ENCODE data around the gene ATP1B1.

The ATP1B1 gene

GRCh38 chr1:169130683-169131082 lies 24.2 kb downstream of the ATP1B1 start:
- Histone ChIP-seq H3K4me1 (ENCODE audit: control insufficient read depth in 1 of 2, insufficient read depth in 2 of 2, low read length in 2 of 2) (peaks cover 0 to 5% of the 10 kb centered on the region in 2 donors), H3K9me3 (ENCODE audit: control insufficient read depth in 1 of 2, low read length in 2 of 2) (no peaks in the 10 kb centered on the region), H3K36me3 (ENCODE audit: control insufficient read depth in 1 of 2, insufficient read depth in 2 of 2, low read length in 2 of 2) (peaks cover 45 to 46% of the 10 kb centered on the region in 2 donors), H3K27ac (ENCODE audit: low read length) (no peak overlapping the region), H3K4me3 (ENCODE audit: low read depth in 1 of 2, low read length in 2 of 2) (no peak overlapping the region), H3K27me3 (ENCODE audit: low read depth, low read length) (no peaks in the 10 kb centered on the region)

- Histone ChIP-seq H3K27me3 (ENCODE audit: low read depth, low read length) (no peaks in the 10 kb centered on the region), H3K4me1 (ENCODE audit: control insufficient read depth in 1 of 2, insufficient read depth in 2 of 2, low read length in 2 of 2) (peaks cover 0 to 5% of the 10 kb centered on the region in 2 donors), H3K36me3 (ENCODE audit: control insufficient read depth in 1 of 2, insufficient read depth in 2 of 2, low read length in 2 of 2) (peaks cover 29 to 32% of the 10 kb centered on the region in 2 donors), H3K27ac (ENCODE audit: low read length) (no peak overlapping the region), H3K4me3 (ENCODE audit: low read depth in 1 of 2, low read length in 2 of 2) (no peak overlapping the region), H3K9me3 (ENCODE audit: control insufficient read depth in 1 of 2, low read length in 2 of 2) (no peaks in the 10 kb centered on the region)
Measured at GRCh38 chr1:169132512-169133227, 26.2 kb downstream of the ATP1B1 start.

GRCh38 chr1:169133228-169133576 lies 26.7 kb downstream of the ATP1B1 start:
- H3K27ac ChIP-seq (ENCODE audit: low read length): no peak overlapping the region
- peaks cover 0 to 5% of the 10 kb centered on the region in 2 donors for H3K4me1 ChIP-seq (ENCODE audit: control insufficient read depth in 1 of 2, insufficient read depth in 2 of 2, low read length in 2 of 2)
- peaks cover 27 to 32% of the 10 kb centered on the region in 2 donors for H3K36me3 ChIP-seq (ENCODE audit: control insufficient read depth in 1 of 2, insufficient read depth in 2 of 2, low read length in 2 of 2)
- H3K27me3 ChIP-seq (ENCODE audit: low read depth, low read length): no peaks in the 10 kb centered on the region
- no peaks in the 10 kb centered on the region for H3K9me3 ChIP-seq (ENCODE audit: control insufficient read depth in 1 of 2, low read length in 2 of 2)
- H3K4me3 ChIP-seq (ENCODE audit: low read depth in 1 of 2, low read length in 2 of 2): no peak overlapping the region

GRCh38 chr1:169133801-169134502 lies 27.5 kb downstream of the ATP1B1 start:
- Histone ChIP-seq H3K4me1 (ENCODE audit: control insufficient read depth in 1 of 2, insufficient read depth in 2 of 2, low read length in 2 of 2) (peaks cover 0 to 5% of the 10 kb centered on the region in 2 donors), H3K27me3 (ENCODE audit: low read depth, low read length) (no peaks in the 10 kb centered on the region), H3K27ac (ENCODE audit: low read length) (peak overlapping the region; percentile 37), H3K36me3 (ENCODE audit: control insufficient read depth in 1 of 2, insufficient read depth in 2 of 2, low read length in 2 of 2) (peaks cover 20 to 24% of the 10 kb centered on the region in 2 donors), H3K9me3 (ENCODE audit: control insufficient read depth in 1 of 2, low read length in 2 of 2) (no peaks in the 10 kb centered on the region), H3K4me3 (ENCODE audit: low read depth in 1 of 2, low read length in 2 of 2) (no peak overlapping the region)

- H3K27me3 ChIP-seq (ENCODE audit: low read depth, low read length): no peaks in the 10 kb centered on the region
- H3K36me3 ChIP-seq (ENCODE audit: control insufficient read depth in 1 of 2, insufficient read depth in 2 of 2, low read length in 2 of 2): peaks cover 0 to 5% of the 10 kb centered on the region in 2 donors
- H3K4me3 ChIP-seq (ENCODE audit: low read depth in 1 of 2, low read length in 2 of 2): no peak overlapping the region
- H3K27ac ChIP-seq (ENCODE audit: low read length): no peak overlapping the region
- H3K9me3 ChIP-seq (ENCODE audit: control insufficient read depth in 1 of 2, low read length in 2 of 2): no peaks in the 10 kb centered on the region
- H3K4me1 ChIP-seq (ENCODE audit: control insufficient read depth in 1 of 2, insufficient read depth in 2 of 2, low read length in 2 of 2): peaks cover 0 to 5% of the 10 kb centered on the region in 2 donors
Measured at GRCh38 chr1:169137357-169137756, 30.9 kb downstream of the ATP1B1 start.

- H3K27ac ChIP-seq (ENCODE audit: low read length): no peak overlapping the region
- no peaks in the 10 kb centered on the region for H3K27me3 ChIP-seq (ENCODE audit: low read depth, low read length)
- no peaks in the 10 kb centered on the region for H3K9me3 ChIP-seq (ENCODE audit: control insufficient read depth in 1 of 2, low read length in 2 of 2)
- H3K4me1 ChIP-seq (ENCODE audit: control insufficient read depth in 1 of 2, insufficient read depth in 2 of 2, low read length in 2 of 2): no peaks in the 10 kb centered on the region
- H3K4me3 ChIP-seq (ENCODE audit: low read depth in 1 of 2, low read length in 2 of 2): no peak overlapping the region
- no peaks in the 10 kb centered on the region for H3K36me3 ChIP-seq (ENCODE audit: control insufficient read depth in 1 of 2, insufficient read depth in 2 of 2, low read length in 2 of 2)
Measured at GRCh38 chr1:169138866-169139670, 32.6 kb downstream of the ATP1B1 start.

DNA sequence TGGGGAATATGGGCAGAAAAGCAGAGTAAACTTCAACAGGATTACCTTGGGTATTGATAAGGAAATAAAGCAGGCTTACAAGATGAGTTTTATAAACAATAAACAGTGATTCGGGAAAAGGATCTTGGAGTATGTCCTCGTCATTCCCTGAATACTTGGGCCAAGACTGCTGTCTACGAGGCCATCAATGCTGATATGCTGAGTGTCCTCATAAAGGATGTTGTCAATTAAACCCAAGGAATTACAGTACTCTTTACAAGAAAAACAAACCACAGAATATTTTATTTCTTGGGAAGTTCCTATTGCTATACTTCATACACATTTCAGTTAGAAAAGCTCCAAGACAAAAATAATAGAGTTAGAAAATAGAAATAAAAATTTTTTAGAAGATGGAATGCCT lies 34.9 kb downstream of the ATP1B1 start:
- Histone ChIP-seq H3K27ac (ENCODE audit: low read length) (no peak overlapping the region), H3K4me1 (ENCODE audit: control insufficient read depth in 1 of 2, insufficient read depth in 2 of 2, low read length in 2 of 2) (no peaks in the 10 kb centered on the region), H3K36me3 (ENCODE audit: control insufficient read depth in 1 of 2, insufficient read depth in 2 of 2, low read length in 2 of 2) (no peaks in the 10 kb centered on the region), H3K9me3 (ENCODE audit: control insufficient read depth in 1 of 2, low read length in 2 of 2) (no peaks in the 10 kb centered on the region), H3K27me3 (ENCODE audit: low read depth, low read length) (no peaks in the 10 kb centered on the region), H3K4me3 (ENCODE audit: low read depth in 1 of 2, low read length in 2 of 2) (no peak overlapping the region)

- Histone ChIP-seq H3K4me1 (ENCODE audit: control insufficient read depth in 1 of 2, insufficient read depth in 2 of 2, low read length in 2 of 2) (no peaks in the 10 kb centered on the region), H3K27me3 (ENCODE audit: low read depth, low read length) (no peaks in the 10 kb centered on the region), H3K36me3 (ENCODE audit: control insufficient read depth in 1 of 2, insufficient read depth in 2 of 2, low read length in 2 of 2) (no peaks in the 10 kb centered on the region), H3K4me3 (ENCODE audit: low read depth in 1 of 2, low read length in 2 of 2) (no peak overlapping the region), H3K27ac (ENCODE audit: low read length) (no peak overlapping the region), H3K9me3 (ENCODE audit: control insufficient read depth in 1 of 2, low read length in 2 of 2) (no peaks in the 10 kb centered on the region)
Measured at GRCh38 chr1:169142129-169142528, 35.6 kb downstream of the ATP1B1 start.

DNA sequence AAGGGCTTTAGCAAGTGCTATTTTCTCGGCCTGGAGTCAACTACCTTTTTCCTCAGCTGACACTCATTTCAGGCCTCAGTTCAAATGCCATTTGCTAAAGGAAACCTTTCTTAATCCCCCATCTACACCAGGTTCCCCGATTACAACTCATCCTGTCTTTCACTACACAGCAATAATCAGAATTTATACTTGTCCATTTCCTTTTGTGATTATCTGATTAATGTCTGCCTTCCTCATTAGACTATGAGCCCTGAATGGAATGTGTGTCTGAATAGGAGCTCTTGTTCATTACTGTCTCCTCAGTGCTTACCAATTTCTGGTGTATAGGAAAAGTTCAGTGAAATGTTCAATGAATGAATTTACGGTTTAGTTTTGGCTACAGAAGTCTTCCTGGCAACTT lies 36.9 kb downstream of the ATP1B1 start:
- Histone ChIP-seq H3K4me1 (ENCODE audit: control insufficient read depth in 1 of 2, insufficient read depth in 2 of 2, low read length in 2 of 2) (no peaks in the 10 kb centered on the region), H3K9me3 (ENCODE audit: control insufficient read depth in 1 of 2, low read length in 2 of 2) (no peaks in the 10 kb centered on the region), H3K4me3 (ENCODE audit: low read depth in 1 of 2, low read length in 2 of 2) (no peak overlapping the region), H3K36me3 (ENCODE audit: control insufficient read depth in 1 of 2, insufficient read depth in 2 of 2, low read length in 2 of 2) (no peaks in the 10 kb centered on the region), H3K27ac (ENCODE audit: low read length) (no peak overlapping the region), H3K27me3 (ENCODE audit: low read depth, low read length) (no peaks in the 10 kb centered on the region)

DNA sequence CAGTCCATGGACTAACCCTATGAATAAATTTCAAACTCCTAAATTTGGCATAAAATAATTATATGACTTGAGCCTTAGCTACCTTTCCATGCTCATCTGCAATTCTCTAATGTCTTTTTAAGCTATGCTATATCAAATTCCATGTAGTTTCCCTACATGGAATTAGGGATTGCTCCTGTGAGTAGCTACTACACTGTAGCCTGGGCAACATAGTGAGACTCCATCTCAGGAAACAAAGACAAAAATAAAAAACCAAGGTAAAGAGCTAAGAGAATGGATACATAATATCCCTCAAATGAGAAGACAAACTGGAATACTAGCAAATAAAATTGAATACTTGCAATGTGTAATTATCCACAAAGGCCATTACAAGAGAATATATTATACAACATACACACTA lies 37.5 kb downstream of the ATP1B1 start:
- Histone ChIP-seq H3K9me3 (ENCODE audit: control insufficient read depth in 1 of 2, low read length in 2 of 2) (no peaks in the 10 kb centered on the region), H3K36me3 (ENCODE audit: control insufficient read depth in 1 of 2, insufficient read depth in 2 of 2, low read length in 2 of 2) (no peaks in the 10 kb centered on the region), H3K27me3 (ENCODE audit: low read depth, low read length) (no peaks in the 10 kb centered on the region), H3K27ac (ENCODE audit: low read length) (no peak overlapping the region), H3K4me3 (ENCODE audit: low read depth in 1 of 2, low read length in 2 of 2) (no peak overlapping the region), H3K4me1 (ENCODE audit: control insufficient read depth in 1 of 2, insufficient read depth in 2 of 2, low read length in 2 of 2) (no peaks in the 10 kb centered on the region)

- H3K4me3 ChIP-seq (ENCODE audit: low read depth in 1 of 2, low read length in 2 of 2): no peak overlapping the region
Measured at GRCh38 chr1:169144941-169145626, 38.6 kb downstream of the ATP1B1 start.

More at GRCh38 chr1:169144941-169145626, 38.6 kb downstream of the ATP1B1 start:
- Histone ChIP-seq H3K27ac (ENCODE audit: low read length) (no peak overlapping the region), H3K4me1 (ENCODE audit: control insufficient read depth in 1 of 2, insufficient read depth in 2 of 2, low read length in 2 of 2) (no peaks in the 10 kb centered on the region), H3K9me3 (ENCODE audit: control insufficient read depth in 1 of 2, low read length in 2 of 2) (no peaks in the 10 kb centered on the region), H3K36me3 (ENCODE audit: control insufficient read depth in 1 of 2, insufficient read depth in 2 of 2, low read length in 2 of 2) (no peaks in the 10 kb centered on the region), H3K27me3 (ENCODE audit: low read depth, low read length) (no peaks in the 10 kb centered on the region)
